Aorta (tissue), 5 donors: Measurements from ENCODE around the gene TMEM115. TPM values are rescaled to one million over a fixed set of nuclear protein-coding genes. Genes with fewer than 3 reads are reported as not detected.

ENCODE experiments used
- ATAC-seq: fragments of 200-7000 bp; cut with Tn5 transposase; one replicate; pipeline ENCODE4 v1.9.1; 2022; ENCODE audit warnings: moderate library complexity; ENCODE audit not compliant: low FRiP score
- DNase-seq, 2 donors: peaks; one replicate each; pipeline ENCODE4 v3.0.0-alpha.2; 2020
- H3K27ac ChIP-seq, 2 donors: one replicate each; pipeline ENCODE4 v1.5.1; 2013; ENCODE audit warnings: low read length in 2 of 2, mild to moderate bottlenecking in 2 of 2, moderate library complexity in 2 of 2, control low read depth in 1 of 2, inconsistent platforms in 1 of 2, low read depth in 1 of 2
- H3K27me3 ChIP-seq, 2 donors: one replicate each; pipeline ENCODE4 v1.6.1; 2013; ENCODE audit warnings: control low read depth in 1 of 2, low read length in 1 of 2, mild to moderate bottlenecking in 1 of 2, moderate library complexity in 1 of 2; ENCODE audit not compliant: insufficient read depth in 2 of 2, control insufficient read depth in 1 of 2
- H3K36me3 ChIP-seq, 2 donors: one replicate each; pipeline ENCODE4 v1.6.1; 2013; ENCODE audit warnings: control low read depth in 1 of 2, low read length in 1 of 2, mild to moderate bottlenecking in 1 of 2; ENCODE audit not compliant: insufficient read depth in 2 of 2, control insufficient read depth in 1 of 2
- H3K4me1 ChIP-seq, 2 donors: one replicate each; pipeline ENCODE4 v1.6.1; 2013; ENCODE audit warnings: low read length in 2 of 2, control low read depth in 1 of 2, mild to moderate bottlenecking in 1 of 2, moderate library complexity in 1 of 2; ENCODE audit not compliant: insufficient read depth in 2 of 2, control insufficient read depth in 1 of 2
- H3K4me3 ChIP-seq, 2 donors: one replicate each; pipeline ENCODE4 v1.5.1; 2013; ENCODE audit warnings: low read length in 2 of 2, control low read depth in 1 of 2, mild to moderate bottlenecking in 1 of 2
- H3K9me3 ChIP-seq: one replicate; pipeline ENCODE4 v1.6.1; 2013; ENCODE audit warnings: mild to moderate bottlenecking, low read length; ENCODE audit not compliant: control insufficient read depth
- WGBS, 2 donors: extraction: QIAGEN DNeasy Blood & Tissue Kit; methylation state at CpG; one replicate each; pipeline ENCODE4 v1.1.7; 2013; 5-methylcytosine and 5-hydroxymethylcytosine counted together
- intact Hi-C, 2 donors: fragments of 100-400 bp; cut with DNase I; formaldehyde crosslinking; loops; one replicate each; pipeline versions ENCODE4 v1.14.2 to v1.15.0; 2022
- polyA plus RNA-seq, 2 donors: library from polyadenylated mRNA; stranded (reverse); fragments of 200-250 nt; gene quantifications; one replicate each; pipeline ENCODE4 v1.2.3, GENCODE V29; 2013
- total RNA-seq, 2 donors: library from RNA; stranded (reverse); fragmentation: NEBNext Ultra II Directional; extraction: Animal tissue kit (Norgen Biotek cat#: 25700); gene quantifications; one replicate each; pipeline ENCODE4 v1.2.1, GENCODE V29; 2021
- donor health status: healthy with polysubstance abuse.
- donor health status: Bipolar disorder and iron deficiency.
- donor health status: DM: no; HTN: no; CAD: no.
- donor health status: DM: no; HTN: no; CAD: no.
- donor health status: DM: yes; HTN: yes; CAD: no.

The TMEM115 gene
- total and polyA plus RNA-seq, 4 donors: 10.3 to 32.9 (median 29.8) TPM

GRCh38 chr3:50357481-50357880 lies 1.8 kb downstream of the TMEM115 start:
- no peak overlapping the region for H3K4me3 ChIP-seq
- H3K9me3 ChIP-seq: no peaks in the 10 kb centered on the region
- ATAC-seq (no peak), DNase-seq (no peak)
- H3K27ac ChIP-seq: no peak overlapping the region
- WGBS, 2 donors: 68 to 75% methylated on average over 1 of the region's 1 CpG
- intact Hi-C loops: loop anchor here in 1 of 2 donors (10.0 kb wide), 1 partner anchor 1037 kb away; the partner anchor contains the start of gene RBM15B
- H3K27me3 ChIP-seq: no peaks in the 10 kb centered on the region
- no peaks in the 10 kb centered on the region for H3K4me1 ChIP-seq
- peaks cover 0 to 5% of the 10 kb centered on the region in 2 donors for H3K36me3 ChIP-seq

GRCh38 chr3:50356553-50356952 lies 2.8 kb downstream of the TMEM115 start:
- H3K27ac ChIP-seq: peak overlapping the region in 1 of 2 donors; percentile 15
- peak overlapping the region in 1 of 2 donors; percentile 3 for H3K4me3 ChIP-seq
- no peaks in the 10 kb centered on the region for H3K4me1 ChIP-seq
- ATAC-seq: no peak
- H3K36me3 ChIP-seq: peaks cover 0 to 5% of the 10 kb centered on the region in 2 donors
- WGBS, 2 donors: 34% methylated on average over 5 of the region's 5 CpGs
- intact Hi-C loops: loop anchor here in 1 of 2 donors (10.0 kb wide), 1 partner anchor 1038 kb away; the partner anchor contains the start of gene RBM15B
- no peaks in the 10 kb centered on the region for H3K9me3 ChIP-seq
- no peaks in the 10 kb centered on the region for H3K27me3 ChIP-seq
- no peak for DNase-seq

GRCh38 chr3:50355829-50356552 lies 3.3 kb downstream of the TMEM115 start:
- H3K27me3 ChIP-seq: no peaks in the 10 kb centered on the region
- H3K4me3 ChIP-seq: no peak overlapping the region
- DNase-seq (no peak), ATAC-seq (no peak)
- H3K4me1 ChIP-seq: no peaks in the 10 kb centered on the region
- peaks cover 0 to 5% of the 10 kb centered on the region in 2 donors for H3K36me3 ChIP-seq
- H3K9me3 ChIP-seq: no peaks in the 10 kb centered on the region
- intact Hi-C loops: loop anchor here in 1 of 2 donors (10.0 kb wide), 1 partner anchor 1039 kb away; the partner anchor contains the start of gene RBM15B
- H3K27ac ChIP-seq: peak overlapping the region in 1 of 2 donors; percentile 26
- WGBS, 2 donors: 42 to 46% methylated on average over 5 of the region's 5 CpGs

GRCh38 chr3:50354850-50355249 lies 4.5 kb downstream of the TMEM115 start:
- intact Hi-C loops: loop anchor here in 1 of 2 donors (5.0 to 10.0 kb wide), 2 partner anchors 257 to 1040 kb away; partner anchors contain the start of genes CISH and RBM15B
- DNase-seq: no peak
- ATAC-seq: no peak
- WGBS, 2 donors: 78 to 83% methylated on average over 7 of the region's 7 CpGs
- no peak overlapping the region for H3K4me3 ChIP-seq
- peaks cover 0 to 5% of the 10 kb centered on the region in 2 donors for H3K36me3 ChIP-seq
- H3K27me3 ChIP-seq: no peaks in the 10 kb centered on the region
- H3K4me1 ChIP-seq: no peaks in the 10 kb centered on the region
- no peaks in the 10 kb centered on the region for H3K9me3 ChIP-seq
- no peak overlapping the region for H3K27ac ChIP-seq

GRCh38 chr3:50354186-50354764 lies 5.0 kb downstream of the TMEM115 start:
- no peaks in the 10 kb centered on the region for H3K9me3 ChIP-seq
- intact Hi-C loops: loop anchor here in 1 of 2 donors (5.0 to 10.0 kb wide), 2 partner anchors 258 to 1041 kb away; partner anchors contain the start of genes CISH and RBM15B
- H3K36me3 ChIP-seq: peaks cover 0 to 5% of the 10 kb centered on the region in 2 donors
- no peak overlapping the region for H3K4me3 ChIP-seq
- WGBS, 2 donors: 65 to 69% methylated on average over 5 of the region's 5 CpGs
- DNase-seq (no peak), ATAC-seq (no peak)
- no peak overlapping the region for H3K27ac ChIP-seq
- no peaks in the 10 kb centered on the region for H3K4me1 ChIP-seq
- no peaks in the 10 kb centered on the region for H3K27me3 ChIP-seq

GRCh38 chr3:50353245-50354004 lies 5.9 kb downstream of the TMEM115 start:
- DNase-seq (no peak), ATAC-seq (no peak)
- Histone ChIP-seq H3K27me3 (no peaks in the 10 kb centered on the region), H3K4me1 (no peaks in the 10 kb centered on the region), H3K9me3 (no peaks in the 10 kb centered on the region), H3K36me3 (peaks cover 0 to 5% of the 10 kb centered on the region in 2 donors), H3K27ac (no peak overlapping the region), H3K4me3 (no peak overlapping the region)
- intact Hi-C loops: loop anchor here in 1 of 2 donors (5.0 to 10.0 kb wide), 2 partner anchors 259 to 1041 kb away; partner anchors contain the start of genes CISH and RBM15B
- 77 to 78% methylated on average over 12 of the region's 12 CpGs for WGBS, 2 donors

GRCh38 chr3:50352781-50353180 lies 6.5 kb downstream of the TMEM115 start:
- Histone ChIP-seq H3K4me1 (no peaks in the 10 kb centered on the region), H3K36me3 (peaks cover 0 to 5% of the 10 kb centered on the region in 2 donors), H3K9me3 (no peaks in the 10 kb centered on the region), H3K27me3 (no peaks in the 10 kb centered on the region), H3K4me3 (no peak overlapping the region), H3K27ac (no peak overlapping the region)
- intact Hi-C loops: loop anchor here in 1 of 2 donors (5.0 to 10.0 kb wide), 2 partner anchors 260 to 1042 kb away; partner anchors contain the start of genes CISH and RBM15B
- 13 to 17% methylated on average over 2 of the region's 2 CpGs for WGBS, 2 donors
- DNase-seq (no peak), ATAC-seq (no peak)

- Histone ChIP-seq H3K4me1 (no peaks in the 10 kb centered on the region), H3K27me3 (no peaks in the 10 kb centered on the region), H3K9me3 (no peaks in the 10 kb centered on the region), H3K36me3 (peaks cover 0 to 5% of the 10 kb centered on the region in 2 donors), H3K4me3 (no peak overlapping the region), H3K27ac (peak overlapping the region in 1 of 2 donors; percentile 10)
- DNase-seq (no peak), ATAC-seq (no peak)
- 25 to 26% methylated on average over 11 of the region's 11 CpGs for WGBS, 2 donors
- intact Hi-C loops: loop anchor here in 1 of 2 donors (5.0 to 10.0 kb wide), 2 partner anchors 261 to 1043 kb away; partner anchors contain the start of genes CISH and RBM15B
These were observed 8.0 kb downstream of the TMEM115 start for GRCh38 chr3:50351323-50351697.
